GM10847 (cell line): ENCODE data around the gene HOXD1.

Source experiments
- POLR2A ChIP-seq: IDR thresholded peaks from 2 replicates; pipeline ENCODE4 v1.6.1; 2011; ENCODE audit not compliant: insufficient read length; ENCODE audit errors: extremely low read depth

The HOXD1 gene

GRCh38 chr2:176234156-176234555 is 45.7 kb downstream of the HOXD1 start:
- no peak for TF ChIP-seq POLR2A

GRCh38 chr2:176234940-176235339 is 46.5 kb downstream of the HOXD1 start:
- TF ChIP-seq POLR2A: no peak

- no peak for TF ChIP-seq POLR2A
Observed at GRCh38 chr2:176237456-176237855, 49.0 kb downstream of the HOXD1 start.

GRCh38 chr2:176239031-176239430 is 50.6 kb downstream of the HOXD1 start:
- no peak for TF ChIP-seq POLR2A

GRCh38 chr2:176240301-176240700 is 51.8 kb downstream of the HOXD1 start:
- no peak for TF ChIP-seq POLR2A
